ENCODE results near the gene MICU1.
A peak's percentile ranks its signal among the peaks of the same experiment; 100 is the strongest.

Gene MICU1

DNA sequence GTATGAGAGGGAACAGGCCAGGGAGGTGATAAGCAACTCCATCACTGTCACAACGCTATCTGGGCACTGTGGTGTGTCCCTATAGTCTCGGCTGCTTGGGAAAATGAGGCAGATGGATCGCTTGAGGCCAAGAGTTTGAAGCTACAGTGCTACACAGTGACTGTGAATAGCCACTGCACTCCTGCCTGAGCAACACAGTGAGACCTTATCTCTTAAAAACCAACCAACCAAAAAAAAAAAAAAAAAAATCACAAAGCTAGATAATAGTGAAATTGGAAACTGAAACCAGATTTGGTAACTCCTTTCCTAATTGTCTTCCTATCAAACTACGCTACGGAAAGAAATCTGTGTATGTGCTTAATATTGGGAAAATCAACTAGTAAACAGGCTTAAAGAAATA lies 14.1 kb downstream of the MICU1 start:
- no peaks in the 10 kb centered on the region for H3K27me3 ChIP-seq (ENCODE audit: low read depth)
- H3K9me3 ChIP-seq = no peaks in the 10 kb centered on the region
- H3K4me3 ChIP-seq = no peak overlapping the region
- peaks cover 3% of the 10 kb centered on the region; the same call in 1 of the 2 replicates for H3K4me1 ChIP-seq
- no peaks in the 10 kb centered on the region for H3K36me3 ChIP-seq (replicated peaks)
- DNase-seq (ENCODE audit: low spot score in 2 of 2) = no peak
- in situ Hi-C loops (cut with MboI; ENCODE audit: low sequenced_read_pairs) = no loop called here

GRCh38 chr10:72610466-72610865 lies 15.4 kb downstream of the MICU1 start:
- DNase-seq (ENCODE audit: low spot score in 2 of 2) = no peak
- Histone ChIP-seq H3K36me3 (replicated peaks) (no peaks in the 10 kb centered on the region), H3K4me1 (peaks cover 4% of the 10 kb centered on the region; the same call in 1 of the 2 replicates), H3K9me3 (no peaks in the 10 kb centered on the region), H3K27me3 (ENCODE audit: low read depth) (no peaks in the 10 kb centered on the region), H3K4me3 (no peak overlapping the region)
- in situ Hi-C loops (cut with MboI; ENCODE audit: low sequenced_read_pairs) = no loop called here

DNA sequence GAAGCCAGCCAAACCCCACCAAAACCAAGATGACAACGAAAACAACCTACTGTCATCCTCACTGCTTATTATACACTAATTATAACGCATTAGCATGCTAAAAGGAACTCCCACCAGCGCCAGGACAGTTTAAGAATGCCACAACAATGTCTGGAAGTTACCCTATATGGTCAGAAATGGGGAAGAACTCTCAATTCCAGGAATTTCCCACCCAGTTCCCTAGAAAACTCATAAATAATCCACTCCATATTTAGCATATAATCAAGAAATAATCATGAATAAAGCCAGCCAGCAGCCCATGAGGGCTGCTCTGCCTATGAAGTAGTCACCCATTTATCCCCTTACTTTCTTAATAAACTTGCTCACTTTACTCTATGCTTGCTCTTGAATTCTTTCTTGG lies 20.8 kb downstream of the MICU1 start:
- in situ Hi-C loops (cut with MboI; ENCODE audit: low sequenced_read_pairs) = no loop called here
- H3K27me3 ChIP-seq (ENCODE audit: low read depth) = no peaks in the 10 kb centered on the region
- H3K36me3 ChIP-seq (replicated peaks) = no peaks in the 10 kb centered on the region
- H3K4me1 ChIP-seq = peaks cover 6% of the 10 kb centered on the region
- DNase-seq (ENCODE audit: low spot score in 2 of 2) = no peak
- no peaks in the 10 kb centered on the region for H3K9me3 ChIP-seq
- no peak overlapping the region for H3K4me3 ChIP-seq

DNA sequence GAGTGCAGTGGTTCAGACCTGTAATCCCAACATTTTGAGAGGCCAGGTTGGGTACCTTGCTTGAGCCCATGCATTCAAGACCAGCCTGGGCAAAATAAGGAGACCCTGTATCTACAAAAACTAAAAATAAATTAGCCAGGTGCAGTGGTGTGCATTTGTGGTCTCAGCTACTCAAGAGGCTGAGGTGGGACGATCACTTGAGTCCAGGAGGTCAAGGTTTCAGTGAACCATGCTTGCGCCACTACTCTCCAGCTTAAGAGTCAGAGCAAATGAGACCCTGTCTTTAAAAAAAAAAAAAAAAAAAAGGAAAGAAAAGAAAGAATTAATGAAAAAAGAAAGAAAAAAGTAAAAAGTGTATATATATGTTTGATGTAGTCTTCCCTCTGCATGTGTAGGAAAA lies 24.7 kb downstream of the MICU1 start:
- Histone ChIP-seq H3K4me3 (no peak overlapping the region), H3K9me3 (no peaks in the 10 kb centered on the region), H3K4me1 (peaks cover 16% of the 10 kb centered on the region), H3K36me3 (replicated peaks) (no peaks in the 10 kb centered on the region), H3K27me3 (ENCODE audit: low read depth) (no peaks in the 10 kb centered on the region)
- in situ Hi-C loops (cut with MboI; ENCODE audit: low sequenced_read_pairs) = no loop called here
- no peak for DNase-seq (ENCODE audit: low spot score in 2 of 2)

DNA sequence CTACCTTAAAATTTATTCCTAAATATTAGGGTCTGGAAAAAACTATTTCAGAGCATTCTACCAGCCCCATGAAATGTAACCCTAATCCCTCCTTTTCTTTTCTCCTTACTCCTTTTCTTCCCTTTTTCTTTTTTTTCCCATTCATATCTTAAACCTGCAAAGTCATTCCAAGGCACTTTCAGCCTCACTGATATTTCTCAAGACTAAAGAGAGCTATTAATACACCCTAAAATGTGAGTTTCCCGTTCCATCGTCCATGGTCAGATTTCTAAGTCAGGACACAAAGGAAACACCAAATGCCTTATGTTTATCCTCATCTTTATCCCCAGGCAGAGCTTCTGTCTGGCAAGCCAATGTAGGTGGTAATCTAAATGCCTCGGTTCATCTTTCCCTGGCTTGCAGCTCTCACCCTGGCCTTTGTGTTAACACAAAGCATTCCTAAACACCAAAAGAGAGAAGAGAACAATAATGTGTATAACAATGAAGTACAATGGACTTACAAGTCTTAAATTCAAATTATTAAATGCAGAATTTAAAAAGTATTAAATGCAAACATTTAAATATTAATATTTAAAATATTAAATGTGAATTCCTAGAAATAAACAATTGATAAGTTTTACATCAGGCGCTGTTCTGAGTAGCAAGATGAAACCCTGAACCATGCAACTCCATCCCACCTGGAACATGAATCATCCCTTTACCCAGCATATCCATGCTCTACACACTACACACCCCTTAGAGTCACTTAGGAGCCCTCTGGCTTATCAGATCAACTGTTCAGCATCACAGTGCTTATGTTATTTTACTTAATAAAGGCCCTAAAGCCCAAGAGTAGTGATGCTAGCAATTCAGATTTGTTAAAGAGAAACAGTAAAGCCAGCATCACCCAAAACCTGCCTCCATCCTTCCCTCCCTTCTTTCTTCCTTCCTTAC lies 26.8 kb downstream of the MICU1 start:
- Histone ChIP-seq H3K9me3 (no peaks in the 10 kb centered on the region), H3K36me3 (replicated peaks) (no peaks in the 10 kb centered on the region), H3K4me3 (no peak overlapping the region), H3K27me3 (ENCODE audit: low read depth) (no peaks in the 10 kb centered on the region), H3K4me1 (peaks cover 10% of the 10 kb centered on the region)
- peak; percentile 49 to 61 for DNase-seq (ENCODE audit: low spot score in 2 of 2)
- in situ Hi-C loops (cut with MboI; ENCODE audit: low sequenced_read_pairs) = no loop called here

- Histone ChIP-seq H3K27me3 (ENCODE audit: low read depth) (no peaks in the 10 kb centered on the region), H3K4me1 (peaks cover 10% of the 10 kb centered on the region), H3K9me3 (no peaks in the 10 kb centered on the region), H3K36me3 (replicated peaks) (no peaks in the 10 kb centered on the region), H3K4me3 (no peak overlapping the region)
- no peak for DNase-seq (ENCODE audit: low spot score in 2 of 2)
- in situ Hi-C loops (cut with MboI; ENCODE audit: low sequenced_read_pairs) = no loop called here
Measured at GRCh38 chr10:72597897-72598296, 28.0 kb downstream of the MICU1 start.

- Histone ChIP-seq H3K4me1 (peaks cover 10% of the 10 kb centered on the region), H3K36me3 (replicated peaks) (no peaks in the 10 kb centered on the region), H3K9me3 (no peaks in the 10 kb centered on the region; the same call in 1 of the 2 replicates), H3K4me3 (no peak overlapping the region), H3K27me3 (ENCODE audit: low read depth) (no peaks in the 10 kb centered on the region)
- in situ Hi-C loops (cut with MboI; ENCODE audit: low sequenced_read_pairs) = no loop called here
- DNase-seq (ENCODE audit: low spot score in 2 of 2) = no peak
Measured at GRCh38 chr10:72595436-72595835, 30.4 kb downstream of the MICU1 start.

DNA sequence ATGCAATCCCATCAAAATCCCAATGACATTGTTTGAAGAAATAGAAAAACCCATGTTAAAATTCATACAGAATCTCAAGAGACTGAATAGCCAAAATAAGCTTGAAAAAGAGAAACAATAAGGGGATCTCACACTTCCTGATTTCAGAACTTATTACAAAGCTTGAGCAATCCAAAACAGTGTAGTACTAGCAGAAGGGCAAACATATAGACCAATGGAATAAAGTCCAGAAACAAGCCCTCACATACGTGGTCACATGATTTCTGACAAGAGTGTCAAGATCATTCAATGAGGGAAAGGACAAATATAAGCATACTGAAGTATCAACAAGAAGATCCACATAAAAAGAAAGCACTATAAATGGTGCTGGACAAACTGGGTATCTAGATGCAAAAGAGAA lies 31.9 kb downstream of the MICU1 start:
- Histone ChIP-seq H3K4me3 (no peak overlapping the region), H3K9me3 (no peaks in the 10 kb centered on the region; the same call in 1 of the 2 replicates)

GRCh38 chr10:72588266-72588665 lies 37.6 kb downstream of the MICU1 start:
- H3K27me3 ChIP-seq (ENCODE audit: low read depth) = no peaks in the 10 kb centered on the region
- DNase-seq (ENCODE audit: low spot score in 2 of 2) = no peak
- in situ Hi-C loops (cut with MboI; ENCODE audit: low sequenced_read_pairs) = no loop called here
- no peak overlapping the region for H3K4me3 ChIP-seq
- H3K36me3 ChIP-seq (replicated peaks) = no peaks in the 10 kb centered on the region
- H3K4me1 ChIP-seq = no peaks in the 10 kb centered on the region
- no peaks in the 10 kb centered on the region; the same call in 1 of the 2 replicates for H3K9me3 ChIP-seq

More for the DNA sequence above, 31.9 kb downstream of the MICU1 start:
- peaks cover 5% of the 10 kb centered on the region for H3K4me1 ChIP-seq
- no peaks in the 10 kb centered on the region for H3K27me3 ChIP-seq (ENCODE audit: low read depth)
- in situ Hi-C loops (cut with MboI; ENCODE audit: low sequenced_read_pairs) = no loop called here
- H3K36me3 ChIP-seq (replicated peaks) = no peaks in the 10 kb centered on the region
- DNase-seq (ENCODE audit: low spot score in 2 of 2) = no peak

- Histone ChIP-seq H3K4me3 (no peak overlapping the region), H3K4me1 (no peaks in the 10 kb centered on the region), H3K9me3 (no peaks in the 10 kb centered on the region; the same call in 1 of the 2 replicates), H3K27me3 (ENCODE audit: low read depth) (no peaks in the 10 kb centered on the region), H3K36me3 (replicated peaks) (no peaks in the 10 kb centered on the region)
- DNase-seq (ENCODE audit: low spot score in 2 of 2) = no peak
- in situ Hi-C loops (cut with MboI; ENCODE audit: low sequenced_read_pairs) = no loop called here
Measured at GRCh38 chr10:72587568-72587967, 38.3 kb downstream of the MICU1 start.

DNA sequence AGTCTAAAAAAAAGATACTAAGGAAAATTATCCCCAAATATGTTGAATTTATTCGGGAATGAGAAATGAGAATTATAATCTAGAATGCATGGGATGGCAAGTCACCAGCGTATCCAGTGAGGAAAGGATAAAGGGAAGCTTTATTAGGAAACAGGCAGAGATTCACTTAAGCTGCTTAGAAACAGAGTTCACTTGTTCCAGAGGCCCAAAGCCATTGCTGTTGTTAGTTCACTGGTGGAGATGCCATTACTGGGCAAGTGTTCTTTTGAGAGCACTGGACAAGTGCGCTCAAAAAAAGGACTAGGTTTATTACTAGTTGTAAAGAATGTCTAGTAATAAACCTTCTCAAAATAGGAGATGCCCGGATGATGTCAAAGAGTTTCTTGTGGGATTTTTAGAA lies 51.2 kb downstream of the MICU1 start:
- Histone ChIP-seq H3K4me1 (no peaks in the 10 kb centered on the region), H3K9me3 (no peaks in the 10 kb centered on the region), H3K36me3 (replicated peaks) (no peaks in the 10 kb centered on the region), H3K4me3 (no peak overlapping the region), H3K27me3 (ENCODE audit: low read depth) (no peaks in the 10 kb centered on the region)
- DNase-seq (ENCODE audit: low spot score in 2 of 2) = no peak
- in situ Hi-C loops (cut with MboI; ENCODE audit: low sequenced_read_pairs) = no loop called here

DNA sequence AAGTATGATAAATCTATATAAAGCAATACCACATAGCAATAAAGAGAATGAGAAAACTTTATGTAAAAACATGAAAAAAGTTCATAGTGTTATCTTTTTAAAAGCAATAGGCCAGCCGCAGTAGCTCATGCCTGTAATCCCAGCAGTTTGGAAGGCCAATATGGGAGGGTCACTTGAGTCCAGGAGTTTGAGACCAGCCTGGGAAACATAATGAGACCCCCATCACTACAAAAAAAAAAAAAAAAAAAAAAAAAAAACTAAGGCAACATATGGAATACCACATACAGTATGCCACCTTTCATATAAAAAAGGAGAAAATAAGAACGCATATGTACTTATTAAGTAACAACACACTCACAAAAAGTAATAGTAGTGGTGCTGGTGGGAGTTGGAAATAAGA lies 52.8 kb downstream of the MICU1 start:
- Histone ChIP-seq H3K36me3 (replicated peaks) (no peaks in the 10 kb centered on the region), H3K27me3 (ENCODE audit: low read depth) (no peaks in the 10 kb centered on the region), H3K4me1 (peaks cover 4% of the 10 kb centered on the region; the same call in 1 of the 2 replicates), H3K9me3 (no peaks in the 10 kb centered on the region), H3K4me3 (no peak overlapping the region)
- in situ Hi-C loops (cut with MboI; ENCODE audit: low sequenced_read_pairs) = no loop called here
- DNase-seq (ENCODE audit: low spot score in 2 of 2) = no peak

DNA sequence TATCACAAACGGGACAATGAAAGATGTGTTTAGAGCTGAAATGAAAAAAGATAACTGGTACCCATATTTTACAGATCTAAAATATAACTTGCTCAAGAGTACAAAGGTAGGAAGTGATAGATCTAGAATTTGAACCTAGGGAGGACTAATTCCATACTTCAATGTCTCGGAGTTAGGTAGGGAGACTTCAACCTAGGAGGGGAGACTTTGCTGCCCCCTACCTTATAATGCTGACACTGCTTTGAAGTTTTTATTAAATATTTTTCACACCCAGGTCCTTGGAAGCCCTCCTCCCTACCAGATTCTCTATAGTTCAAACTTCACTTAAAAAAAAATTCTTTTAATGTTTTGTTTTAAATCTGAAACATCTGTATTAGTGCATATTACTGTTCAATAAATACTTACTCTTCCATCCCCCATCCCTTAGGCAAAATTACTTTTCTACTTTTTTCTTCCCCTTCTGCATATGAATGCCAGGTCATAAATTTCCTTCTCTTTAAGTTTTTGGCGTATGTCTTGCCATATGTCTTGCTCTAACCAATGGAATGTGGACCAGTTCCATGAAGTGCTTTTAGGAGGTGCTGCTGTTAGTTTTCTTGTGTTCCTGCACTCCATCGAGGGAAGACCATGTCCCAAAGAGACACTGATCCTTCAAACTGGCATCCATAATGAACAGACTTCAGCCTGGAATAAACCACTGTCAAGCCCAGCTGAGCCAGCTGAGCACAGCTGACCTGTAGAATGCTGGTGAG lies 57.8 kb downstream of the MICU1 start:
- peaks cover 6% of the 10 kb centered on the region; the same call in 1 of the 2 replicates for H3K4me1 ChIP-seq
- no peaks in the 10 kb centered on the region for H3K27me3 ChIP-seq (ENCODE audit: low read depth)
- in situ Hi-C loops (cut with MboI; ENCODE audit: low sequenced_read_pairs) = loop anchor here (10.0 kb wide), 1 partner anchor 203 kb away; no protein-coding TSS in a partner anchor
- H3K36me3 ChIP-seq (replicated peaks) = peaks cover 5% of the 10 kb centered on the region
- no peaks in the 10 kb centered on the region for H3K9me3 ChIP-seq
- no peak overlapping the region for H3K4me3 ChIP-seq
- DNase-seq (ENCODE audit: low spot score in 2 of 2) = peak; percentile 34 to 49

DNA sequence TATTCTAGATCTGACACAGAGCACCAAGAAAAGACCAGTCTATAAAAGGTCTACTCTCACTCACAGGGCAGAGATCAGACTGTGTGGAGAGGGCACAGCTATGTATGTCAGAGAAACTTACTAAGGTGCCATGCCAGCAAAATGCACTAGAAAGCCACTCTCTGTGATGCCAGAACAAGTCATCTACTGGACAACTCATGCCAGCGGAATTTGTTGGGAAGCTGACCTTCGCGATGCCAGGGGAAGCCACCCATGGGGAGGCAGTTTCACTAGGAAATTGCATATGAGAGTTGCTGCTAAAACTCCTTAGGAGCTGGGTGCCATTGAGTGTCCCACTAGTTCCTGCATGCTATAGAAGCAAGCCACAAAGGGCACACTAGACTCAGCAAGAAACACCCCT lies 58.5 kb downstream of the MICU1 start:
- Histone ChIP-seq H3K4me3 (no peak overlapping the region), H3K9me3 (no peaks in the 10 kb centered on the region), H3K36me3 (replicated peaks) (peaks cover 7% of the 10 kb centered on the region), H3K4me1 (peaks cover 6% of the 10 kb centered on the region; the same call in 1 of the 2 replicates), H3K27me3 (ENCODE audit: low read depth) (no peaks in the 10 kb centered on the region)
- DNase-seq (ENCODE audit: low spot score in 2 of 2) = no peak
- in situ Hi-C loops (cut with MboI; ENCODE audit: low sequenced_read_pairs) = loop anchor here (10.0 kb wide), 1 partner anchor 203 kb away; no protein-coding TSS in a partner anchor

All from HAP-1 (cell line).